Head of caudate nucleus (tissue), 42 donors: ENCODE results near the gene BTG1.
A peak's percentile ranks its signal among the peaks of the same experiment; 100 is the strongest.

ENCODE experiments used
- DNase-seq, 42 donors: peaks; one replicate each; pipeline versions ENCODE4 v3.0.0 to v3.0.0-alpha.2; 2020 to 2021; ENCODE audit warnings: mixed read lengths in 7 of 42
- intact Hi-C: fragments of 100-400 bp; cut with DNase I; formaldehyde crosslinking; loops from one replicate; pipeline ENCODE4 v1.15.0; 2022

BTG1 gene, protein sequence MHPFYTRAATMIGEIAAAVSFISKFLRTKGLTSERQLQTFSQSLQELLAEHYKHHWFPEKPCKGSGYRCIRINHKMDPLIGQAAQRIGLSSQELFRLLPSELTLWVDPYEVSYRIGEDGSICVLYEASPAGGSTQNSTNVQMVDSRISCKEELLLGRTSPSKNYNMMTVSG

DNA sequence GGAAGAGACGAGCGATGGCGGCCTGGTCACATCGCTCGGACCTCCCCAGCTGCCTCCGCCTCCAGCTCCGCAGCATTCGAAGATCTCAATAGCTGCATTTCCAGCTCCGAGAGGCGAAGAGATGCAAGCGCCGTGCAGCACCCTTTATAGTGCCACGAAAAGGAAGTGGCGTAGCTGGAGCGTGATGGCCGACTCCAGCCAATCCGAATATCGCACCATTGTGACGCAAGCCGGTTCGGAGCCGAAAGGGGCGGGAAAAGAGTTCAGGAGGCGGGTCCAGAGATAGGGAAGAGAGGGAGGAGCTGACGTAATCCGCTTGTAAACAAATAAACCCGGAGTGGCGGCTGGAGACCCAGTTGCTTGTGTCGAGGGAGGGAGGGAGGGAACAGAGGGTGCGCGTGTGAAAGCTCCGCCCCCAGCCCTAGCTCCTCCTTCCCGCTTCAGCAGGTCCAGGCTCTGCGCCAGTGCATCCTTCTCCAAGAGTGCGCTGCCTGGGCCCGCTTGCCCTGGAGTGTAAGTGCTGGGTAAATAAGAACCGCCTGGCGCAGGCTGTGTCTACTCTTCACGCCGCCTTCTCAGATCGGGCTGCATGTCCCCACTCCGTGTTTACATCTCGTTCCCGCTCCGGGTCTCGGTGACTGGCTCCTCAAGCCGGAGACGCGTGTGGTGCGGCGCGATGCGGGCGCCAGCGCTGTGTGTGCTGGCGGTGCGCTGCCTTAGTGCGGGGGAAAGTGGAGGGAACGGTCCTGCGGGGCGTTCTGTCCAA is at the start of gene BTG1:
TSS of gene BTG1 (minus strand) at position 116 of the 766 bp plus-strand sequence. CDS start 311 bp downstream, outside the sequence.
- DNase-seq, result peak; percentile 98 to 100 (median 100)
- intact Hi-C loops, result loop anchor here (5.0 to 10.0 kb wide), 4 partner anchors 139 to 764 kb away; no protein-coding TSS in a partner anchor

DNA sequence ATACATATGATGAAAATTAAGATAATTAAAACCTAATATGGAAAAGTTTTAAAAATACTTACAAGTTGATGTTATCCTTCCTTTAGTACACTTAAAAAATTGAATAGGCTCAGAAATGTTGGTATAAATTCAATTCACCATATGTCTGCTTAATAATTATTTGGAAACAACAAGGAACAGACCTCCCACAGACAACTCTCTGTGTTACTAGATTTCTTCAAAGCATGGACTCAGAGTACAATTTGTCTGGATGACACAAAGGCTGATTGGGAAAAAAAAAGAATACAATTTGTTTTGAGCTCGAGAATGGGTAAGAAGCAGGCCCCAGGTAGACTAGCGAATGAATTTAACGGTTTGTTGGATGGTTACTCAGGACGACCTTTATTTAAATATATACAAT is 48.9 kb upstream of the BTG1 start:
- intact Hi-C loops, result no loop called here
- DNase-seq, result no peak

DNA sequence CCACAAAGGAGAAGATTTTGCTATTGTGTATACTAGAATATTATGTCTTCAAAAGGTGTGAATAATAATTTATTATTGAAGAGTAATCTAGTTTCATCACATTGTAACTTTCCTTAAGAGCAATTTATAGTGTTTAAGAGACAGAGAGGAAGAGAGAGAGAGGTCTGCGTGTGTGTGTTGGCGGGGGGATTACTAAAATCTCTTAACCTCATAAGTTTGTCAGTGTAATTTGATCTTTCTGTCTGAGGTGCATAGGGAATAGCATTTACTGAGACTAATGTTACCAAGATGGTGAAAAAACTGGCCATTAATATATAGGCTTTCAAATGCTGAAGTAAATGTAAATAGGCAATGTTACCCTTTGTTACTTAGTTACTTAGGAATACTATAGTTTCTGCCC is 48.2 kb upstream of the BTG1 start:
- no peak for DNase-seq

DNA sequence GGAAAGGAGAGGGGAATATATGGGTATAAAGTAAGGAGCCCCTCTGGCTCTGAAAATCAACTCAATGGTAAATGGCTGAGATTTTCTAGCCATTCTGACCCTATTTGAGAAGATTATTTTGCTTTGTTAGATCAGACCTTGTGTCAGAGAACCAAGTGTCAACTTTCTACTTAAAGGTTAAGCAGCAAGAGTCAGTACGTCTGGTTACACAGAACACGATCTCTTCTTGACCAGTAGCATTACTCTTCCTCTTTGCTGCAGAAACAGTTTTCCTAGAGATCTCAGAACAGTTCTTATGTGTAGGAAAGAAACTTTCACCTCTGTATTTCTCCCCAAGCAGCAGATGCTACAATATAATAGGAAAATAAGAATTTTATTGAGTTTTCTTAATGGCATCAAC is 47.4 kb upstream of the BTG1 start:
- no peak for DNase-seq
- intact Hi-C loops, result no loop called here

More for the DNA sequence above, 48.2 kb upstream of the BTG1 start:
- intact Hi-C loops, result no loop called here

DNA sequence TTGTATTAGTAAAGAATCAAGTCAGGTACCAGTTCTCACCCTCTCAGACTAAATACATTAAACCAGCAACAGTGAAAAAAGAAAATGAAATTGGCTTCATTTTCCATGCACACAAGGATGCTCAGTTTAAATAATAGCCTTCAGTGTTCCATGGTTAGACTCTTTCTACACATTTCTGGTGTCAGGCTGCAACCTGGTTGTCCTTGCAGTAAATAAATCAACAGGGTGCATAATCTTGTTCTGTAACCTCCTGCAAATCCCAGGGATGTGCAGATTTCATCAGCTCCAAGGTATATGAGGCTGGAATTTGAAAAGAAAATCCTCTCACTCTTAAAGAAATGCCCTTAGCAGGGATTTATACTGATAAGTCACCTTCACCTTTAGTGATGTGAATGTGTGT is 46.7 kb upstream of the BTG1 start:
- intact Hi-C loops, result no loop called here
- DNase-seq, result no peak

DNA sequence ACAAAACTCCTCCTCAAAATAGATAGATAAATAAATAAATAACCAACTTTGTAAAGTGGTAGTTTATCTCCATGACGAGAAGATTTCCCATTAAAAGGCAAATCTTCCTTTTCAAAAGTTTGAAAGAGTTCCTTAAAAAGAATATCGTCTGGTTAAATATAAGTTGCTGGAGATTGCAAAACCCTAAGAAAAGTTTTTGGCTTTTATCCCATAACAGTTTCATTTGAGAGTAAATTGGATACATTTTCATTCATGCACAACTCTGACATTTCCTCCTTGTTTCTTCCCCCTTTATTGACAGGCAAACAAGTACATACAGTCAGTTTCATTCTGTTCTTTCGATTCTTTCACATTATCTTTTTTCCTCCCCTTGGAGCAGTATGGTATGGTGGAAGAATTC is 45.4 kb upstream of the BTG1 start:
- DNase-seq, result no peak
- intact Hi-C loops, result no loop called here

DNA sequence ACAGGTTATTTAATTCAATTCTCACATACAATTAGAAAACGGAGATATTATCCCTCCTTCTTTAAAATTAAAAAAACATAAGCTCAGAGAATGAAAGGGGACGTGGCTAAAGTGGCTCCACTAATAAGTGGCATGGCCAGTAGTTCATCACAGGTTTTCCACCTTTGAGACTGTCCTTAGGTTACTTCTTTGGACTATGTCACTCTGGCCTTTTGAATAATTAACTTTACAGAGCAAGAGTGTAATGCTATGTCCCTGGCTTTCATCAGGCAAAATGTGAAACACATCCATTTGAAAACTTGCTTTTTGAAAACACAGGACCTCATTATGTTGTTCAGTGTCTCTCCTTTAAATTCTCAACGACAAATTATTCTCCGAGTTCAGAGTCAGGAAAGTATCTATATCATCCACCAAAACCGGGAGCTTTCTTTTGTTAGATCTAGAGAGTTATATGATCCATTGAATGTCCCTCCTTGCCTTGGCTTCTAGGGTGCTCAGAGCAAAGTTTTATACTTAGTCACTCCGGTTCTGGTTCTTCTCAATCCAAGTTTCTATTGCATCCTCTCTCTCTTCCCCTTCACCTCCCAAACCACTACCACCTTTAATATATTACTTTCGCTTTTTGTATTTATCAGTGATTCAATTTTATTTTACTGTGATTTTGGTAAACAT is 43.0 kb upstream of the BTG1 start:
- intact Hi-C loops, result no loop called here
- no peak for DNase-seq

DNA sequence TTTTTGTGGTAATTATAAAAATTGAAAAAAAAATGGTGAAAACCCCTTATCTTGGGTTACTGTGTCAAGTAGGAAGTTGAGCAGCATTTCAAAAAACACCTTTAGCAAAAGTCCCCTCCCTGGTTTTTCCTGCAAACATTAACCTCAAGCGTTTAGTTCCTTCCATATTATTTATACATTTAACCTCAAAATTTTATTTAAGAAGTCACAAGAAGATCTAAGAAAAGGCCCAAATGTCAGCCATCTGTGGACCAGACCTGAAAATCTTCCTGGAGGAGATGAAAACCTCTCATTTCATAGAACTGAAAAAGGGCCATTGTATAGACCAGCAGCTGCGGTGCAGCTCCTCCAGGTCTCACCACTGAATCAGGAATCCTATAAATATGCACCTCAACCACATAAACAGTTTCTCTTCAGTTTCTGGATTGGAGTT is 40.4 kb upstream of the BTG1 start:
- no peak for DNase-seq
- intact Hi-C loops, result no loop called here

DNA sequence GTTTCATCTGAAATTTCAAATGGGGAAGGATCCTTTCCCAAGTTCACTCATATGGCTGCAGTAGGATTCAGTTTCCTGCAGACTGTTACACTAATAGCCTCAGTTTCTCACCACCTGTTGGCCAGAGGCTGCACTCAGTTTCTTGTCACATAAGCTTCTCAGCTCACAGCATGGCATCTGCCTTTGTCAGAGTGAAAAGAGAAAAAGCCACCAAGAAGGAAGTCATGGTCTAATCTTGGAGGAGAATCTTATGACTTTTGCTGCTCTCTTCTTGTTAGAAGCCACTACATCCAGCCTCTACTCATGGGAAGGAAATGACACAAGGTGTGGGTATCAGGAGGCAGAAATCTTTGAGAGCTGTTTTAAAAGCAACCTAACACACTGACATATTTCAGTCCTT is 39.4 kb upstream of the BTG1 start:
- DNase-seq, result no peak
- intact Hi-C loops, result no loop called here

DNA sequence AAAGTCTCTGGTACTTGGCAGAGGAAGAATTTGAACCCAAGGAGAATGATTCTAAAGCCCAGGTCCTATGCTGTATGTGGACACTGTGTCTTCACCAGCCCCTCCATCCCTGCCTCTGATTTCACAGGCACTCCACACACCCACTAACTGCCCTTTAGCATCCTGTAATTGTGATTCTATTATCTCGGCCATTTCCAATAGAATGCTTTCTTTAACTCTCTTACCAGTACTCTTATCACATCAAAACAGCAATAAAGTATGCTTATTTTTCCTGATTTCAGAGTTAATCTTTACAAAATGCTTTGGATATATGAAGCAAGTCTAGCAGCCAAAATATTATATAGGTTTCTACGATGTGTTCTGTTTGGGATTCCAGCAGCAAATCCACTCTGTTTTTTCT is 37.9 kb upstream of the BTG1 start:
- no peak for DNase-seq
- intact Hi-C loops, result no loop called here

DNA sequence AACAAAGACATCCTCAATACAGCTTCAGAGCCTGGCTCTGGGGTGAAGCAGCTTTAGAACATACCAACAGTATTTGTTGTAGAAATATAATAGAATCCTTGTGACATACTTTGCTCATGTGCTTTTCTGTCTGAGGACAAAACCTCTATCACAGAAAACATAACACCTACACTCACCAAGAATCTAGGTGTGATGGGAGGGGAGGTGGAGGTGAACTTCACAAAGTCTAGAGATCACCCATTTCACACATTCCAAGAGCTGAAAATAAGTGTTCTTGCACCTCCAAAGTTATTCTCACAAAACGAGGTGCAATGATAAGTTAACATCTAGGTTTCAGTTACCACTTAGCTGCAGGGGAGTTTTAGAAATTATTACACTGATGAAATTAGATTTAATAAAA is 32.7 kb upstream of the BTG1 start:
- intact Hi-C loops, result no loop called here
- DNase-seq, result no peak

DNA sequence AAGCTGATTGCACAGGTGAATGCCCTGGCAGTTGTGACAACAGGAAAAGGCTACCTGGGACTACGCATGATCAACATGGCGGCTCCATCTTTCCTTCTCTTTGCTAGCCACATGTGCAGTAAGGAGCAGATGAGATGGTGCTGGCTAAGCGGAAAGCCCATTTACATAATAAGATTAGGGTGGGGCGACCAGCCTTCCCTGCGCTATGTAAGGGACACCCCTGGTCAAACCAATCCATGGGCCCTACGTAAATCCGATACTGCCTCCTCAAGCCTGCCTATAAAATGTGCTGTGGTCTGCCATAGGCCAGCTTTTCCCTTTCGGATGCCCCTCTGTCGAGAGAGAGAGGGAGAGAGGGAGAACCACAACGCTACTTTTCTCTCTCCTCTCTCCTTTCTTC is 31.0 kb upstream of the BTG1 start:
- intact Hi-C loops, result no loop called here

DNA sequence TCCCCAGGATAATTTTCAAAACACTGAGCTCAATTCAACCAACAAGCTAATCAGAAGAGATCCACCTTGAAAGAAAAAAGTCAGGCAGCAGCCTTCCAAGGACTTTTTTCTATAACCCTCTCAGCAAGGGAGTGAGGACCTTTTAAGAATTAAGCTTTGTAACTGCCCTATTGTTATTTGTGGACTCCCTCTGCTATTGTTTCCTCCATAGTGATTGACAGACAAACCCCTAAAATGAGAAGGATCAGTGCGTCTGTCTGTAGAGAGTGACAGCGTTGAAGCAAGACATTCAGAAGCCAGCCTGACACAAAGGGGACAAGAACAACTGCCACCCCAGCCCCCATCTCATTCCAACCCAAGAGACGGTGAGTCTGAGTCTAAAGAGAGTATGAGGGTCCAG is 30.3 kb upstream of the BTG1 start:
- intact Hi-C loops, result no loop called here
- DNase-seq, result no peak

More for the DNA sequence above, 31.0 kb upstream of the BTG1 start:
- DNase-seq, result no peak

DNA sequence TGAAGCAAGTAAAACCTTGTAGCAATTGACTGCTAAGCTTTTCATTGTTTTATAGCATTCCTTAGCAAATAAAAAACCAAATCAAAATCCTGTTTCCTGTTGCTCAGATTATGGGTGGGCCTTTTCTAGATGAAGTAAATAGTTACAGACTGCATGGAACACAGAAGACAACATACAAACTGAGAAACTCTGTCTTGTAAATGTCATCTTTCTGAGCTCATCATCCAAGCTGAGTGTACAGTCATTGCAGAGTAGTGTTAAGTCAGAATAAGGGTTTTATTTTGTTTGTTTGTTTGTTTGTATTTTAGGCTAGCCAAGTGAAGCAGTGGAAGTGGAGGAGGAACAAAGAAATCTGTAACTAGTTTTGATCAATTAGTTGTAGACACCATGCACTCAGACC is 24.4 kb upstream of the BTG1 start:
- intact Hi-C loops, result no loop called here
- no peak for DNase-seq

DNA sequence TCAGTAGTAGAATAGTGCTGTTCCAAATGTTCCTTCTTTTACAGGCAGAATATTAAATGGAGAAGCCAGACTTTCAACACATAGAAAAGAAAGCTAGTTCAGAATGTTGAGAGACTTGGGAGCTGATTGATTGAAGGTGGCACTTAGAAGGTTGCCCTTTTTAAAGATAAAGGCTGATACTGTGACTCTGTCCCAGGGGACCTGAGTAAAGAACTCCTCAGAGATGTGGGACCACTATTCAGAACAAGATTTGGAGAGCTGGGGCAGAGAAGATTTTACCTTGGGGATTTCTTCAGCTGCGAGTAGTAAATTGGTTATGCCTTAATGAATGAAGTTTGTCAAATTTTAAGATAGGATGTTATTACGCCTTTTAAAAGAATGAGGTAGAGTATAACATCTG is 21.4 kb upstream of the BTG1 start:
- intact Hi-C loops, result no loop called here
- DNase-seq, result no peak

DNA sequence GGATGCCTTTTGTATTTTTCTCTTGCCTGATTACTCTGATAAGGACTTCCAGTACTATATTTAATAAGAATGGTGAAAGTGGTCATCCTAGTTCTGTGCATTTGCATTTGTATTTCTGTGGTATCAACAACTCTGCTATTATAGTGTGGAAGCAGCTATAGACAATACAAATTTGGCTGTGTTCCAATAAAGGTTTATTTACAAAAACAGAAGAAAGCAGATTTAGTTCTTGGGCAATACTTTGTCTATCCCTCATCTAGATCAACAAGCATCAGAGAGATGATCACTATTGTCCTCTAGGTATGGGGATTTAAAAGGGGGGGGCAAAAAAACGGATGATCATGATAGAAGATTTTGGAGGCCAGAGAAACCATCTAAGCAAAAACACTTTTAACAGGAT is 19.1 kb upstream of the BTG1 start:
- no peak for DNase-seq
- intact Hi-C loops, result no loop called here

DNA sequence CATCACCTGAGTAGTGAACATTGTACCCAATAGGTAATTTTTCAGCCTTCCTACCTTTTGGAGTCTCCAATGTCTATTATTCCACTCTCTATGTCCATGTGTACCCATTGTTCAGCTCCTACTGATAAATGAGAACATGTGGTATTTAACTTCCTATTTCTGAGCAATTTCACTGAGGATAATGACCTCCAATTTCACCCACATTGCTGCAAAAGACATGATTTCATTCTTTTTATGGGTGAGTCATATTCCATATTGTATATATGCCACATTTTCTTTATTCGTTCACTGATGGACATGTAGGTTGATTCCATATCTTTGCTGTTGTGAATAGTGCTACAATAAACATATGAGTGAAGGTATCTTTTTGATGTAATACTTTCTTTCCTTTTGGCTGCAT is 16.4 kb upstream of the BTG1 start:
- intact Hi-C loops, result no loop called here
- DNase-seq, result no peak

DNA sequence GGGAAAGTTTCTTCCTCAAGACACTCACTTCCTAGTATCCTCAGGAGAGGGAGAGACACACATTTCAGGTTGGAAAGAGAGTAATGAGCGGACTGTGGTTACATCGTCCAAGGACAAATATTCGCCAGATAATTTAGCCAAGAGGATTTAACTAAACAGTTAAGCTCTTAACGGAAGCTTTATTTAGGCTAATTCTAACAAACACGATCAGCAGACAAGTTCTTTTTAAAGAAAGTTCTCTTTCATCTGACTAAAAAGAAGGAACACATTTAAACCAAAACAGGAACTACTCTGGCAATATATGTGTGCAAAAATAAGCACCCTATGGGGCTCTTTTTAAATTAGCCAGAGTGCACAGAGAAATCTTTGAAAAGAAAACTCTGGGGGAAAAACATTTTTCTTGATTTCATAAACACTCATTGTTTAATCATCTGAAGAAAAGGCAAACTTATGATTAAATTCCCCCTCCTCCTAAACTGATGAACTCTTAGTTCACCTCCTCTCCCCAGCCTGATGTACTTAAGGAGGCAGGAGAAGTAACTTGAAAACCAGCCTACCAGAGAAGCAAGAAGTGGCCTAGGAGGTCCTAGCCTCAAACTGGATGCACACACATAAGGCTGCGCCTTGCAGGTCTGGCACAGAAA is 13.3 kb upstream of the BTG1 start:
- intact Hi-C loops, result no loop called here
- DNase-seq, result no peak

DNA sequence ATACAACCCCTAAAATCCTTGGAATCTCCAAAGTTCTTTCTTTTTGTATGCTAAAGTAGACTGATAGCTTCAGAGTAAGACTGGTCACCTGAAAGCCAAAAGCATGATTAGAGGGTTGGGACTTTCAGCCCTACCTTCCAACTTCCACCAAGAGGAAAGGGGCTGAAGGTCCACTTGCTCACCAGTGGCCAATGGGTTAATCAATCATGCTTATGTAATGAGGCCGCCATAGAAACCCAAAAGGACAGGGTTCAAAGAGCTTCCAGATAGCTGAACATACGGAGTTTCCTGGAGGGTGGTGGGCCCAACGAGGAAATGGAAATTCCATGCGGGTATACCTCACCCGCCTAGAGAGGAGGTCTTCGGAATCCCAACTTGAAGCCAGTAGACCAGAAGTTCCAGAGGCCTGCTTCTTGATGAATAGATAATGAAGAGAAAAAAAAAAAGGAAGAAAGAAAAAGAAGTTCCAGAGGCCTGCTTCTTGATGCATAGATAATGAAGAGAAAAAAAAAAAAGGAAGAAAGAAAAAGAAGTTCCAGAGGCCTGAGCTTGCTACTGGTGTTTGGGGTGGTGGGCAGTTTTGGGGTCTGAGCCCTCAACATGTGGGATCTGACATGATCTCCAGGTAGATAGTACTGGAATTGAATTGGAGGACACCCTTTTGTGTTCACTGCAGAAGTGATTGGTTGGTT is 11.2 kb upstream of the BTG1 start:
- intact Hi-C loops, result no loop called here
- no peak for DNase-seq
